ENCODE measurements around the gene RIMS4. TPM values are rescaled to one million over a fixed set of nuclear protein-coding genes. Genes with fewer than 3 reads are reported as not detected.
A peak's percentile ranks its signal among the peaks of the same experiment; 100 is the strongest.

Gene RIMS4
- total and polyA plus RNA-seq, 9 donors = 5.7 to 13.2 (median 10.1) TPM

DNA sequence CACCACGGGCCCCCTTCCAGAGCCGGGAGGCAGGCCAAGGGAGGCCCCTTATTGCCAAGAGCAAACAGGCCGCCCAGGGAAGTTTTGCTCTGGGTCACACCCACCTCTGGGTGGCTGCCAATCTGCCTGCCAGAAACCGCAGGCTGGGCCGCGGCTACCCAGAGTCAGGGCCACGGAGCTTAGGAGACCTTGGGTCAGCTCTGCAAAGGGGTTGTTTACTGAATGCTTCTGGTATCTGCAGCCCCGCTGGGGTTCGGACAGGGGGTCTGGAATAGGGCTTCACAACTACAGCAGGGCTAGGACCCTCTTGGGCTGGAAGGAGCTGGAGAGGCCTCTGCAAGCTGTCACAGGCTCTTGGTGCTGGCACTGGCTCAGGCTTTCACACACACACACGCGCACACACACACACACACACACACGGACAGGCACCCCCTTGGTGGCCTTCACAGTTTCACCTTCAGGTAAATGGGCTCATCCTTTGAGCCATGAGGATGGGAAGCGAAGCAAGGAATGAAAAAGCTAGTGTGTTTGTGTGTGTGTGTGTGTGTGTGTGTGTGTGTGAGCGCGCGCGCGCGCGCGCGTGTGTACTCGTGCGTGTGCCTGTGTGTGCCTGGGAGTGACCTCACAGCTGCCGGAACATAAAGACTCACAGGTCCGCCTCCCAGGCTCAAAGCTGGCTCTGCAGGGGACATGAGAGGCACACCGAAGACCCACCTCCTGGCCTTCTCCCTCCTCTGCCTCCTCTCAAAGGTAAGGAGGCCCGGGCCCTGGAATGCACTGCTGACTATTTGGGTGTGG is 95.4 kb downstream of the RIMS4 start, which contains the start of gene CCN5:
Gene CCN5 (plus strand): TSS at position 669 of the 798 bp plus-strand sequence. CDS start 22 bp downstream, at position 691.
- peaks cover 21% of the 10 kb centered on the region for H3K4me1 ChIP-seq (ENCODE audit: control insufficient read depth, insufficient read depth, low read length)
- H3K4me3 ChIP-seq (ENCODE audit: low read length) = no peak within 1 kb of the TSS
- H3K27ac ChIP-seq (ENCODE audit: low read length) = no peak within 1 kb of the TSS
- 61% methylated on average over 19 of the region's 28 CpGs for WGBS (ENCODE audit: insufficient coverage)
- no peaks in the 10 kb centered on the region for H3K27me3 ChIP-seq (ENCODE audit: control insufficient read depth, insufficient read depth, low read length)
- peak; percentile 80 for DNase-seq
- H3K36me3 ChIP-seq (ENCODE audit: control insufficient read depth, insufficient read depth, low read length) = no peaks in the 10 kb centered on the region
- H3K9me3 ChIP-seq (replicated peaks; ENCODE audit: control insufficient read depth, low read depth, low read length) = no peaks in the 10 kb centered on the region

DNA sequence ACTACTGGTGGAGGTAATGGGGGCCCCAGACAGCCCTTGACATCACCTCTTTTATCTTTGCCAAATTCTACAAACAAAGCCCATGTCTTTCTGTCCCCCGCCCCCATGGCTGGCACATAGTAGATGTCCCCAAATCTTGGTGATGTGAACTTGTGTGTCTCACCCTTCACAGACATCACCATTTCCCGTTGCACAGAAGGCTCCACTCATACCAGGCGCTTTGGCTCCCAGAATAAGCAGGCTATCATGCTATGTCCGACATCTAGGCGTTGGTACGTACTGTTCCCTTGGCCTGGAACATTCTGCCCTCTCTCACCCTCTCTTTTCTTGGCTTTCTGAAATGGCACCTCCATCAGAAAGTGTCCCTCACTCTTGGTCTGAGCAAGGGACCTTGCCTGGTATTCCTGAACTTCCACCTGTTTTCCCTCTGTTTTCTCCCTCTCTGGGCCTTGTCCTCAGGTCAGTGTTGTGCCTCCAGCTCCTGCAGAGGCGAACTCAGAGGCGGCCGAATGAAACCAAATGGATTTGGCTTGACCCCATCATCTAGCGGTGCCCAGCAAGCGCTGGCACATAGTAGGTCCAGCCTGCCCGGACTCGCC is 96.1 kb downstream of the RIMS4 start:
- WGBS (ENCODE audit: insufficient coverage) = 74% methylated on average over 13 of the region's 13 CpGs
- H3K4me3 ChIP-seq (ENCODE audit: low read length) = no peak overlapping the region

GRCh38 chr20:44711237-44711636 is 99.1 kb downstream of the RIMS4 start:
- 77% methylated on average over 7 of the region's 8 CpGs for WGBS (ENCODE audit: insufficient coverage)
- no peak overlapping the region for H3K27ac ChIP-seq (ENCODE audit: low read length)

More for the DNA sequence above, 96.1 kb downstream of the RIMS4 start:
- no peaks in the 10 kb centered on the region for H3K9me3 ChIP-seq (replicated peaks; ENCODE audit: control insufficient read depth, low read depth, low read length)
- DNase-seq = no peak
- no peaks in the 10 kb centered on the region for H3K27me3 ChIP-seq (ENCODE audit: control insufficient read depth, insufficient read depth, low read length)
- no peaks in the 10 kb centered on the region for H3K36me3 ChIP-seq (ENCODE audit: control insufficient read depth, insufficient read depth, low read length)
- no peak overlapping the region for H3K27ac ChIP-seq (ENCODE audit: low read length)
- H3K4me1 ChIP-seq (ENCODE audit: control insufficient read depth, insufficient read depth, low read length) = peaks cover 21% of the 10 kb centered on the region

DNA sequence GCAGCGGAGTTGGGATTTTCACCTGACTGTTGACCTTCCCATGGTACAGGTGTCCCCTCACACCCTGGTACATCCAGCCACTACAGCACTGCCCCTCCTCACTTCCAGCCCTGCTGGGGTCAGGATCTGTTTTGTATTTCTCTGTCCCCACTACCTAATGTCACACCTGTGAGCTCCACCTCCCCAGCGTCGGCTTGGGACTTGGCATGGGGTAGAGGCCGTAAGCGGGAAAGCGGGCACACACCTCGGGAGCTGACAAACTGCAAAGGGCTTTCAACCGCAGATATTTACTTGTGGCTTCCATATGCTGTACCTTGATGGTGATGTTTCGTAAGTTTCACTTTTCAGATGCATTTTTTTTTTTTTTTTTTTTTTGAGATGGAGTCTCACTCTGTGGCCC is 100.5 kb downstream of the RIMS4 start:
- H3K9me3 ChIP-seq (replicated peaks; ENCODE audit: control insufficient read depth, low read depth, low read length) = no peaks in the 10 kb centered on the region
- peaks cover 2% of the 10 kb centered on the region for H3K27me3 ChIP-seq (ENCODE audit: control insufficient read depth, insufficient read depth, low read length)
- no peak for DNase-seq
- no peak overlapping the region for H3K4me3 ChIP-seq (ENCODE audit: low read length)
- peaks cover 18% of the 10 kb centered on the region for H3K4me1 ChIP-seq (ENCODE audit: control insufficient read depth, insufficient read depth, low read length)
- 96% methylated on average over 6 of the region's 9 CpGs for WGBS (ENCODE audit: insufficient coverage)
- H3K36me3 ChIP-seq (ENCODE audit: control insufficient read depth, insufficient read depth, low read length) = no peaks in the 10 kb centered on the region
- no peak overlapping the region for H3K27ac ChIP-seq (ENCODE audit: low read length)

More at GRCh38 chr20:44711237-44711636, 99.1 kb downstream of the RIMS4 start:
- DNase-seq = no peak
- Histone ChIP-seq H3K36me3 (ENCODE audit: control insufficient read depth, insufficient read depth, low read length) (no peaks in the 10 kb centered on the region), H3K27me3 (ENCODE audit: control insufficient read depth, insufficient read depth, low read length) (peaks cover under 1% of the 10 kb centered on the region), H3K9me3 (replicated peaks; ENCODE audit: control insufficient read depth, low read depth, low read length) (no peaks in the 10 kb centered on the region), H3K4me1 (ENCODE audit: control insufficient read depth, insufficient read depth, low read length) (peaks cover 26% of the 10 kb centered on the region), H3K4me3 (ENCODE audit: low read length) (no peak overlapping the region)

DNA sequence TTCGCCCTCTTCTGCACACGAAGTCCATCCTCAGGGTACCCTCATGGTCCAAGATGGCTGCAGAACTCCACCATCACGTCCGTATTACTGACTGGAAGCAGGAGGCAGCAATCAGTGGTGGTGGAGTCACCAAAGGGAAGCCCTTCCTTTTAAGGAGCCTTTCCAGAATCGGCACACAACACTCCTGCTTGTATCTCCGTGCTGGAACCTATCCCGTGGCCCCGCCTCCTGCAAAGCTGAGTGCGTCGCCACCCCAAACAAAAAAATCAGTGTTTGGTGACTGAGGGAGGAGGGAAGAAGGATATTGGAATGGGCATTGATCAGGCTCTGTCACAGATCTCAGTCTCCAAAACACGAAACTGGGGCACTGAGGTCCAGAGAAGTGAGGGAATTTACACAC is 101.0 kb downstream of the RIMS4 start:
- 100% methylated on average over 3 of the region's 11 CpGs for WGBS (ENCODE audit: insufficient coverage)
- Histone ChIP-seq H3K4me3 (ENCODE audit: low read length) (no peak overlapping the region), H3K4me1 (ENCODE audit: control insufficient read depth, insufficient read depth, low read length) (peaks cover 14% of the 10 kb centered on the region), H3K9me3 (replicated peaks; ENCODE audit: control insufficient read depth, low read depth, low read length) (no peaks in the 10 kb centered on the region), H3K27ac (ENCODE audit: low read length) (no peak overlapping the region), H3K36me3 (ENCODE audit: control insufficient read depth, insufficient read depth, low read length) (no peaks in the 10 kb centered on the region), H3K27me3 (ENCODE audit: control insufficient read depth, insufficient read depth, low read length) (peaks cover 2% of the 10 kb centered on the region)
- no peak for DNase-seq

DNA sequence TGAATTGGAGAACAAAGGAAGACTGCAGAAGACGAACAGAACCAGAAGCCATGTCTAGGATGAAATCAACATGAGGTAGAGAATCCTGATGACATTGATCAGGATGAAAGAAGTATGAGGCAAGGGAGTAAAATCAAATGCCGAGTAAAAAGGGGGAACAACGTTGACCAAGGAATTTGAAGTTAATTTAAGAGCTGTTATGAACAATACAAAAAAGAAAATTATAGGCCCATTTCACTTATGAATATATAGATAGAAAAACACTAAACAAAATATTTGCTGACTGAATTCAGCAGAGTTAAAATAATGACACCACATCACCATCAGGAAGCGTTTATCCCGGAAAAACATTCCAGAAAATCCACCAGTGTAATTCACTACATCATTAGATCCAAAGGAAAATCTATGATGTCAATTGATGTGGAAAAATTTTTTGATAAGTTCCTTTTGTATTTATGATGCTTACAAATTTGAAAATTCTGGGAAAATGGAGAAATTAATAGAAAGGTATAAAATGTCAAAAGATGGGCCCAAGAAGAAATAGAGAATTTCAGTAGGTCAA is 103.2 kb downstream of the RIMS4 start:
- 25% methylated on average over 1 of the region's 5 CpGs for WGBS (ENCODE audit: insufficient coverage)
- Histone ChIP-seq H3K36me3 (ENCODE audit: control insufficient read depth, insufficient read depth, low read length) (no peaks in the 10 kb centered on the region), H3K27ac (ENCODE audit: low read length) (peak overlapping the region; percentile 52), H3K4me1 (ENCODE audit: control insufficient read depth, insufficient read depth, low read length) (peaks cover 31% of the 10 kb centered on the region), H3K27me3 (ENCODE audit: control insufficient read depth, insufficient read depth, low read length) (peaks cover 2% of the 10 kb centered on the region), H3K9me3 (replicated peaks; ENCODE audit: control insufficient read depth, low read depth, low read length) (no peaks in the 10 kb centered on the region), H3K4me3 (ENCODE audit: low read length) (no peak overlapping the region)
- peak; percentile 61 for DNase-seq

DNA sequence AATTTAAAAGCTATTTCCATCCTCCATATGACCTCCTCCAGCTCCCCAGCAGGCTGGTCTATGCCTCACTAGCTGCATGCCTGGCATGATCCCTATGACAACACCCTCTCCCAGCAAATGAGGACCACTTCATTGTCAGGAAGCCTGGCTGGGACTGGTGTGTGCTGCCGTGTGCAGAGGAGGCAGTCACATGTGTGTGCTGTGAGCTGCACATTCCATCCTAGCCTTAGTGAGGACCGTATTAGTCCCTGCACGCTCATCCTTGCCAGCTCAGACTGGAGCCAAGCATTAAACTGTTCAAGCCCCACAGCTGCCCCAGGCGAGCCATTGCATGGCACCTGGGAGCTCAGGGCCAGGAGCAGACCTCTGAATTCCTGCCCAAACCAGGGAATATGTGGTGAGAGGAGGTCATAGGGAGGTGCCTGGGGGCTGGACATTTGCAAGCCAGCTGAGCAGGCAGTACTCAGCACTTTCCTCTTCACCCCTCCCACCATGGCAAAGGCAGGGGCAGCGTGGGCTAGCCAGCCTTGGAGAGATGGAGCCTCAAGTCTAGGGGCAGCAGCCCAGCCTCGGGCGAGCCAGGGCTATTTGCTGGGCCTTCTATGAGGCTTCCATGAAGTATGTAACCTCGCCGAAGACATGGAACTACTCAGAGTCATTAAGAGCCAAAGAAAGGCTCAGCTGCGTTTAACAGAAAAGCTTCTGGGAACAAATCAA is 103.9 kb downstream of the RIMS4 start:
- peaks cover 2% of the 10 kb centered on the region for H3K27me3 ChIP-seq (ENCODE audit: control insufficient read depth, insufficient read depth, low read length)
- no peaks in the 10 kb centered on the region for H3K9me3 ChIP-seq (replicated peaks; ENCODE audit: control insufficient read depth, low read depth, low read length)
- WGBS (ENCODE audit: insufficient coverage) = 35% methylated on average over 6 of the region's 10 CpGs
- H3K4me1 ChIP-seq (ENCODE audit: control insufficient read depth, insufficient read depth, low read length) = peaks cover 36% of the 10 kb centered on the region
- H3K36me3 ChIP-seq (ENCODE audit: control insufficient read depth, insufficient read depth, low read length) = no peaks in the 10 kb centered on the region
- H3K27ac ChIP-seq (ENCODE audit: low read length) = peak overlapping the region; percentile 52
- H3K4me3 ChIP-seq (ENCODE audit: low read length) = no peak overlapping the region
- DNase-seq = peak; percentile 82

DNA sequence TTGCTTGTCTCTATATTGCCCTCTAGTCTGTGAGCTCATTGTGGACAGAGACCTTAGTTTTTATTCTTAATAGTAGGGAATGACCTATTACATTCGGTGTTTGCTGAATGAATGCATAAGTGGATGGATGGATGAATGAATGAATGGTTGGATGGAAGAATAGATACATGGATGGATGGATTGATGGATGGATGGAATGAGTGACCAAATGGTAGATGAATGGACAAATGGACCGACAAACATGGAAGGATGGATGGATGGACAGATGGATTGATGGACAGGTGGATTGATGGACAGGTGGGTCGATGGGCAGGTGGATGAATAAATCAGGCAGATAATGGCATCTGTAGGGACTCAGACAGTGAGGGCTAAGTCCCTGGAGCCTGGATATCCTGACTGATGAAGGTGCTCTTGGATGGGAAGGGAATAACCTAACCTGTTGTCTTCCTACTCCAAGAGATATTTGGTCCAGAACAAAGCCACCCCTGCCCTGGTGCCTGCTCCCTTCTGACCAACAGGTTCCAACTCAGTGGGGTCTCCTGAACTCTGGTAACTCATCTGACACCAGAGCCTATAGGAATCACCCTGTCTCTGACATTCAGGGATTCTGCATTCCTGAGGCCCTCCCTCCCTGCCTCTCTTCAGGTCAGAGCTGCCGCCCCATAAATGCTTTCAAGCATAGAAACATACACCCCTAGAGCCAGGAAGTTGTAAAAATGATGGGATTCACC is 104.8 kb downstream of the RIMS4 start:
- peak overlapping the region; percentile 52 for H3K27ac ChIP-seq (ENCODE audit: low read length)
- DNase-seq = no peak
- H3K27me3 ChIP-seq (ENCODE audit: control insufficient read depth, insufficient read depth, low read length) = peaks cover 2% of the 10 kb centered on the region
- peaks cover 45% of the 10 kb centered on the region for H3K4me1 ChIP-seq (ENCODE audit: control insufficient read depth, insufficient read depth, low read length)
- no peak overlapping the region for H3K4me3 ChIP-seq (ENCODE audit: low read length)
- H3K9me3 ChIP-seq (replicated peaks; ENCODE audit: control insufficient read depth, low read depth, low read length) = no peaks in the 10 kb centered on the region
- no peaks in the 10 kb centered on the region for H3K36me3 ChIP-seq (ENCODE audit: control insufficient read depth, insufficient read depth, low read length)
- WGBS (ENCODE audit: insufficient coverage) = 74% methylated on average over 3 of the region's 4 CpGs

DNA sequence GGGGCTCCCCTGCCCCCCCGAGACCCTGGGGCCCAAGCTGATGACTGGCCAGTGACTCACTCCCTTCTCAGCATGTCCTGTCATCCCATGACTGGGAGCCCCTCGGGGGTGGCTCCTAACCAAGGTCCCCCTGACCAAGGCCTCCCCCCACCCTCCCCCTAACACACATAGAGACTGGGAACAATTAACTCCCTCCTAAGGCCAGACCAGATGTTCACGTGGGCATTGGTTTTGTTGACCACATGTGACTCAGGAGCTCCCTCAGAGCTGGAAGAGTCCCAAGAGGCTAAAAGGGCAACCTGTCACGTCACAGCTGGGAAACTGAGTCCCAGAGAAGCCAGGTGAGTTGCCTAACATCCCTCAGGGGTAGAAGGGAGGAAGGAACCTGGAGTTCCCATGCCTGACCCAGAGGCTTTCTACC is 105.8 kb downstream of the RIMS4 start:
- Histone ChIP-seq H3K27me3 (ENCODE audit: control insufficient read depth, insufficient read depth, low read length) (peaks cover 2% of the 10 kb centered on the region), H3K9me3 (replicated peaks; ENCODE audit: control insufficient read depth, low read depth, low read length) (no peaks in the 10 kb centered on the region), H3K36me3 (ENCODE audit: control insufficient read depth, insufficient read depth, low read length) (no peaks in the 10 kb centered on the region), H3K4me3 (ENCODE audit: low read length) (no peak overlapping the region), H3K27ac (ENCODE audit: low read length) (no peak overlapping the region), H3K4me1 (ENCODE audit: control insufficient read depth, insufficient read depth, low read length) (peaks cover 45% of the 10 kb centered on the region)
- no peak for DNase-seq
- 48% methylated on average over 2 of the region's 4 CpGs for WGBS (ENCODE audit: insufficient coverage)

Data from muscle of leg (tissue), 11 donors.